Neural crest cell (in vitro differentiated cells): ENCODE measurements around the gene WBP1. TPM values are rescaled to one million over a fixed set of nuclear protein-coding genes. Genes with fewer than 3 reads are reported as not detected.

ENCODE experiments used
- DNase-seq: peaks from one replicate; pipeline ENCODE4 v3.0.0; 2021; ENCODE audit warnings: low read depth, mixed read lengths, low spot score
- H3K27ac Mint-ChIP-seq: one replicate; pipeline ENCODE4 v1.8.0; 2021; ENCODE audit warnings: mild to moderate bottlenecking, mixed read lengths; ENCODE audit not compliant: unreplicated experiment
- H3K27me3 Mint-ChIP-seq: 2 replicates; pipeline ENCODE4 v1.8.0; 2021; ENCODE audit warnings: low read depth, mild to moderate bottlenecking, mixed read lengths
- H3K36me3 Mint-ChIP-seq: 2 replicates; pipeline ENCODE4 v1.8.0; 2021; ENCODE audit warnings: low read depth, mild to moderate bottlenecking, mixed read lengths
- H3K4me1 Mint-ChIP-seq: 2 replicates; pipeline ENCODE4 v1.8.0; 2021; ENCODE audit warnings: mixed read lengths
- H3K4me3 Mint-ChIP-seq: one replicate; pipeline ENCODE4 v1.8.0; 2021; ENCODE audit warnings: mild to moderate bottlenecking, mixed read lengths
- H3K9me3 Mint-ChIP-seq: 2 replicates; pipeline ENCODE4 v1.8.0; 2021; ENCODE audit warnings: mixed read lengths
- total RNA-seq: library from RNA; stranded (reverse); gene quantifications from 2 replicates; pipeline ENCODE4 v1.2.1, GENCODE V29; 2021
- TF ChIP-seq, protein P1 (sequence below): fragments of 200-600 bp; sonication (generic); conservative IDR thresholded peaks from 2 replicates; pipeline ENCODE4 v1.5.0; 2021; ENCODE audit warnings: antibody characterized with exemption, mild to moderate bottlenecking

WBP1 gene
- total RNA-seq, 1 donor from 2014 or later: 86.7 TPM

DNA sequence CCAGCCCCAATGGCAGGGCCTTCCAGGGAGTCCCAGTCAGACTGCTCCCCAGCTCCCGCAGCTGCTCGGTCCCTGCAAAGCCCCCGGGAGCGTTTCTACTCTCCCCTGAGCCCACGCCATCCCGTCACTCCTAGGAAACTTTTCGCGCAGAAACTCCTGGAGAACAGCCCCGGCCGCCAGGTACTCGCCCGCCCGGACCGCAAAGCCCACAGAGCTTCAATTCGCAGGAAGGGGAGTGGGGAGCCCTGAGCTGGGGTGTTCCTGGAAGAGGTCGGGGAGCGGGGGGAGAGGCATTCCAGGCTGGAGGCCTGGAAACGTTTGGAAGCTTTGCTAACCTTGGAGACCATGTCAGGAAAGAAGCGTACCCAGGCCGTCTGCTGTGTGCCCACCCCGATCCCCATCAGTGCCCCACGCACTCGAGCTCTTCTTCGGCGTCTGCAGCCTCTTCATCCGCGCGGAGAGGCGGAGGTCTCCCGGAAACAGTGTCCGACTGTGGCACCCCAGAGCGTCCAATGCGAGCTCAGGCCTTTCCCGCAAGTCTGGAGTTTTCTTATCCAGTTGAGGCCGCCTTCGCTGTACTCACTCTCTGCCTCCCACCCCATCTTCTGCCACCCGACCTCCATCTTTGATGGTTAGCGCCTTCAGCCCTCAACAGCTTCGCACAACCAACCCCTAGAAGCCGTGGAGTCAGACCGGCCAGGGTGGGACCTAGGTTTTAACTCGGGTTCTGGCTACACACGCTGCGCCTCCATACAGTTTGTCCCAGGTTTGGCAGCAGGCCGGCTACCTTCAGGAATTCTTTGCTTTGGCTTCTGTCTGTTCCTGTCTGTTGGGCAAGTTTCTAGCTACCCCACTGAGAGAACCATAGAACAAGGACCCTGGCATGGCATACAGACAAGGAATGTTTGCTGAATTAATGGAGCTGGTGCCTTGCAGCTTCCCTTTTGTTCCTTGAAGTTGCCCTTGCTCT is 45.6 kb downstream of the WBP1 start:
- Mint-ChIP-seq H3K4me1 (peaks cover 41% of the 10 kb centered on the region), H3K27me3 (peaks cover 90% of the 10 kb centered on the region), H3K36me3 (peaks cover 23% of the 10 kb centered on the region), H3K9me3 (peaks cover 3% of the 10 kb centered on the region), H3K4me3 (peak overlapping the region; percentile 99), H3K27ac (no peak overlapping the region)
- TF ChIP-seq, protein P1, sequence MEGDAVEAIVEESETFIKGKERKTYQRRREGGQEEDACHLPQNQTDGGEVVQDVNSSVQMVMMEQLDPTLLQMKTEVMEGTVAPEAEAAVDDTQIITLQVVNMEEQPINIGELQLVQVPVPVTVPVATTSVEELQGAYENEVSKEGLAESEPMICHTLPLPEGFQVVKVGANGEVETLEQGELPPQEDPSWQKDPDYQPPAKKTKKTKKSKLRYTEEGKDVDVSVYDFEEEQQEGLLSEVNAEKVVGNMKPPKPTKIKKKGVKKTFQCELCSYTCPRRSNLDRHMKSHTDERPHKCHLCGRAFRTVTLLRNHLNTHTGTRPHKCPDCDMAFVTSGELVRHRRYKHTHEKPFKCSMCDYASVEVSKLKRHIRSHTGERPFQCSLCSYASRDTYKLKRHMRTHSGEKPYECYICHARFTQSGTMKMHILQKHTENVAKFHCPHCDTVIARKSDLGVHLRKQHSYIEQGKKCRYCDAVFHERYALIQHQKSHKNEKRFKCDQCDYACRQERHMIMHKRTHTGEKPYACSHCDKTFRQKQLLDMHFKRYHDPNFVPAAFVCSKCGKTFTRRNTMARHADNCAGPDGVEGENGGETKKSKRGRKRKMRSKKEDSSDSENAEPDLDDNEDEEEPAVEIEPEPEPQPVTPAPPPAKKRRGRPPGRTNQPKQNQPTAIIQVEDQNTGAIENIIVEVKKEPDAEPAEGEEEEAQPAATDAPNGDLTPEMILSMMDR: no peak
- DNase-seq: no peak

DNA sequence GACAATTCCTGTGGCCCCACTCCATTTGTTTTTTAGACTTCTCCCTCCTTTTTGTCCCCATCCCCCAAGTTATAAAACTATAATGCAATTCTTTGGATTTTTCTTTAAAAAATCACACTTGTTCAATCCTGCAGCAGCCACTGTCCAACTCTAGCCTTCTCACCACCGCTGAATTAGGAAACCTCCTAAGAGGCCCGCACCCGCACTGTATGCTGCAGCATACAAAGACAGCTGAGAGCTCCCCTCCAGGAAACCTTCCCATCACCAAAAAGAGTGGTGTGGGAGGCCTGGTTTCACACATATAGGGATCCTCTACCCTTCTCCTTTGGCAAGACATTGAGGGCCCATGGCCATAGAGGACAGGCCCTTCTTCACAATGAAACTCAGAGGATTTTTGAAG is 46.4 kb downstream of the WBP1 start:
- H3K9me3 Mint-ChIP-seq: peaks cover 3% of the 10 kb centered on the region
- H3K27ac Mint-ChIP-seq: no peak overlapping the region
- H3K4me3 Mint-ChIP-seq: peak overlapping the region; percentile 99
- DNase-seq: no peak
- peaks cover 91% of the 10 kb centered on the region for H3K27me3 Mint-ChIP-seq
- H3K36me3 Mint-ChIP-seq: peaks cover 23% of the 10 kb centered on the region
- H3K4me1 Mint-ChIP-seq: peaks cover 37% of the 10 kb centered on the region
- TF ChIP-seq, protein P1: no peak

DNA sequence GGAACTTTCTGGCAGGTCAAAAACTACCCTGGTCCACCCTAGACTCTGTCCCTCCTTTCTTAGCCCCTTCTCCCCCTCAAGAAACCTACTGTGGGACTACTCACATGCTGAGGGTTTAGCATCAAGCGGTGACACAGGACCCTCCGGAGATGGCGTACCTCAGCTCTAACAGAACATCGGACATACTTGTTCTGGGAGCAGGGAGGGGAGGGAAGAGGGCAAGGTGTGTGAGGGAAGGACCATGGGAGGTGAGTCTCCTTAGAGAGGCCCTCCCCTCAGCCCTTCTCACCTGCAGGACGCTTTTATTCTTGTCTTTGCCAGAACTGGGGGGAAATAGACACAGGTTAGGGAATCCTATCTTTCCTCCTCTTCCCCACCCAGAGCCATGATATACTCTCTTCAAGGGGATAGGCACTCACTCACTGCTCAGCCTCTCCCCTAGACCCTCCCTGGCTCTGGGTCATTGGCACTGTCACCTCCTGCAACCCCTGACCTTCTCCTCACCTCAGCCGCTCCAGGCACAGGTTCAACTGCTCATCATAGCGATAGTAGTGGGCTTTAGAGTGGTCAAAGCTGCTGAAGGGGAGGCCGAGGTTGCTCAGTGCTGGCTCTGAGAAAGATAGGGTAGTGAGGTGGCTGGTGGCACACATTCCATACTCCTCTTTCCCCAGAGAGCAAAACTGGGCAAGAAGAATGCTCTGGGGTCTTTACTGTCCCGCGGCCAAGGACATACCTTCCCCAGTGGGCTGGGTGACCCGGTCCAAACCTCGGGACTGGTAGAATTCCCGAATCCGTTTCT is 47.4 kb downstream of the WBP1 start:
- Mint-ChIP-seq H3K9me3 (peaks cover 3% of the 10 kb centered on the region), H3K4me1 (peaks cover 37% of the 10 kb centered on the region), H3K36me3 (peaks cover 23% of the 10 kb centered on the region), H3K27ac (no peak overlapping the region), H3K27me3 (peaks cover 91% of the 10 kb centered on the region), H3K4me3 (peak overlapping the region; percentile 99)
- no peak for DNase-seq
- TF ChIP-seq, protein P1: no peak

DNA sequence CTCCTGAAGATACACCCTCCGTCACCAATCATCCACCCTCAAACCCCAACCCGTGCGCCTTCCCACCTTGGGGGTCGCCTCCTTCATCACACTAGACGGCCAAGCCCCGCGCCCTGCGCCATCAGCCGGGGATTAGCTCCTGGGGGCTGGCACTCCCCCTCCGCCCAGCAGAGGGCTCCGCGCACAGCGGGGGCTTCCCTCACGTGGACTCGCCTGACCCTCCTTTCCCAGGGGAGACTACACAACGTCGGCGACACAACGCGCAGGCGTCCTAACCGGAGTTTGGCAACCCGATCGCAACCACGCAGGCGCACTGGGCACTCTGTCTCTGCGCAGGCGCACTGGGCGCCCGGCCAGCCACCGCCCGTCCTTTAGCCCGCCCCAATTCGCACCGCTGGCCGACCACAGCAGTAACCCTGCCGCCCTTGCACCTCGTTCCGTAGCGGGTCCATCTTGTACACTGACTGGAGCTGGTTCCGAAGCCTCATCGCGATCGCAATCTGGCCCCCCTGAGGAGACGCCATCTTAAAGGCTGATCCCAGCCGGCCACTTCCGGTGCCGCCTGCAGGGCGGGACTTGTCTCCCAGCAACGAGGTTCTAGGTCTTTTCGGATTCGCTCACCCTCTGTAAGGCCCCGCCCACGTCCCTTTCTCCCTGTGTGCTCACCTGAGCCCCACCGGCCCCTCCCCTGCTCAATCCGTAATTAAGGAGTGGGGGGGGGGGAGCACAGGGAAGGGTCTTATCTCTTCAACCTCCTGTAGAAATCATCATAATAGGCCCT is 49.1 kb downstream of the WBP1 start, which contains the start of gene PCGF1:
TSS of gene PCGF1 (minus strand) at position 551 of the 781 bp plus-strand sequence. CDS start at position 524, 27 bp downstream.
- Mint-ChIP-seq H3K27me3 (peaks cover 91% of the 10 kb centered on the region), H3K4me1 (peaks cover 35% of the 10 kb centered on the region), H3K27ac (peak within 1 kb of the TSS; percentile 100), H3K9me3 (peaks cover 3% of the 10 kb centered on the region), H3K36me3 (peaks cover 21% of the 10 kb centered on the region), H3K4me3 (peak within 1 kb of the TSS; percentile 99)
- TF ChIP-seq, protein P1: peak; percentile 61
- DNase-seq: peak; percentile 97
